GM12878 (cell line): ENCODE results near the gene SHQ1. TPM values are rescaled to one million over a fixed set of nuclear protein-coding genes. Genes with fewer than 3 reads are reported as not detected.

Experiments
- ATAC-seq: fragments of 200-7000 bp; cut with Tn5 transposase; 3 replicates; pipeline ENCODE4 v1.9.1; 2020; ENCODE audit warnings: mild to moderate bottlenecking, moderate library complexity
- BruUV-seq: library from RNA; stranded (reverse); fragments of 400-500 nt; replicated peaks from 2 replicates; lab custom pipeline; 2021; lab: Mats Ljungman, UMichigan
- CTCF ChIA-PET: fragments of 300-600 bp; sonication (Branson Sonifier 250); formaldehyde crosslinking; extraction: SDS; loops from one replicate; lab custom pipeline; 2021; ENCODE audit warnings: inconsistent platforms; lab: Yijun Ruan, JAX
- POLR2A ChIA-PET: fragments of 350-600 bp; formaldehyde crosslinking; extraction: SDS; loops from one replicate; lab custom pipeline; 2021; ENCODE audit warnings: inconsistent platforms; lab: Charles Lee
- RAD21 ChIA-PET: fragments of 300-600 bp; sonication (Branson Sonifier 250); formaldehyde crosslinking; loops from one replicate; lab custom pipeline; 2023; ENCODE audit warnings: antibody characterized with exemption; ENCODE audit not compliant: unreplicated experiment; lab: Charles Lee
- SMC1A ChIA-PET: fragments of 300-600 bp; sonication (Branson Sonifier 250); formaldehyde crosslinking; loops from one replicate; lab custom pipeline; 2023; ENCODE audit not compliant: unreplicated experiment, uncharacterized antibody; lab: Charles Lee
- DNase-seq: peaks from one replicate; pipeline ENCODE4 v3.0.0-alpha.2; 2011; ENCODE audit warnings: low read depth, low spot score
- FAIRE-seq: peaks from 3 replicates; lab custom pipeline; 2011; peaks lifted over from hg19 to GRCh38; lab: Jason Lieb, UNC
- H2AFZ ChIP-seq: 2 replicates; pipeline ENCODE4 v1.6.0; 2011; ENCODE audit warnings: low read depth, low read length, control low read depth; ENCODE audit not compliant: control insufficient read depth
- H3K27ac ChIP-seq: 2 replicates; pipeline ENCODE4 v1.5.1; 2011; ENCODE audit warnings: control low read depth; ENCODE audit not compliant: control insufficient read depth, insufficient read depth
- H3K27me3 ChIP-seq, 2 experiments: replicated peaks in 1 of 2; 2 replicates each; pipeline versions ENCODE4 v1.6.0 to v1.6.1; 2011; ENCODE audit warnings: low read length in 1 of 2; ENCODE audit not compliant: control insufficient read depth in 2 of 2, insufficient read depth in 2 of 2
- H3K36me3 ChIP-seq, 2 experiments: 2 replicates each; pipeline ENCODE4 v1.5.1; 2011; ENCODE audit warnings: low read length in 1 of 2; ENCODE audit not compliant: control insufficient read depth in 2 of 2, insufficient read depth in 2 of 2
- H3K4me1 ChIP-seq: 2 replicates; pipeline ENCODE4 v1.6.1; 2011; ENCODE audit warnings: mild to moderate bottlenecking, low read length, moderate library complexity, mixed read lengths; ENCODE audit not compliant: control insufficient read depth, insufficient read depth
- H3K4me2 ChIP-seq: 2 replicates; pipeline ENCODE4 v1.6.0; 2011; ENCODE audit warnings: control low read depth; ENCODE audit not compliant: control insufficient read depth, insufficient read depth
- H3K4me3 ChIP-seq: fragments of 200-600 bp; sonication (generic); 2 replicates; pipeline ENCODE4 v1.5.1; 2016
- H3K79me2 ChIP-seq: 2 replicates; pipeline ENCODE4 v1.6.0; 2011; ENCODE audit warnings: low read length; ENCODE audit not compliant: control insufficient read depth, insufficient read depth
- H3K9ac ChIP-seq: 2 replicates; pipeline ENCODE4 v1.8.0; 2011; ENCODE audit warnings: low read length, control low read depth, mixed read lengths; ENCODE audit not compliant: control insufficient read depth, insufficient read depth
- H3K9me3 ChIP-seq: replicated peaks from 3 replicates; pipeline ENCODE4 v1.5.1; 2011; ENCODE audit warnings: mild to moderate bottlenecking, low read length; ENCODE audit not compliant: control insufficient read depth, insufficient read depth
- H4K20me1 ChIP-seq: 2 replicates; pipeline ENCODE4 v1.6.0; 2011; ENCODE audit not compliant: control insufficient read depth, insufficient read depth
- BCL3 ChIP-seq: IDR thresholded peaks from 2 replicates; pipeline ENCODE4 v1.6.1; 2011; ENCODE audit warnings: borderline replicate concordance, low read depth, mild to moderate bottlenecking, moderate library complexity, low read length; ENCODE audit not compliant: insufficient read depth, poor library complexity, severe bottlenecking
- HDGF ChIP-seq: fragments of 450-650 bp; IDR thresholded peaks from 2 replicates; pipeline ENCODE4 v1.6.1; 2016; ENCODE audit warnings: antibody characterized with exemption
- IRF3 ChIP-seq: fragments of 450-650 bp; IDR thresholded peaks from 2 replicates; pipeline ENCODE4 v1.6.1; 2014; ENCODE audit warnings: mild to moderate bottlenecking
- JUNB ChIP-seq: IDR thresholded peaks from 2 replicates; pipeline ENCODE4 v1.6.1; 2016; ENCODE audit warnings: antibody characterized with exemption, mild to moderate bottlenecking
- JUND ChIP-seq: IDR thresholded peaks from 2 replicates; pipeline ENCODE4 v1.6.1; 2012; ENCODE audit warnings: low read depth, mild to moderate bottlenecking, low read length, improper control_type of control experiment, moderate library complexity
- NR2C1 ChIP-seq: fragments of 450-650 bp; IDR thresholded peaks from 2 replicates; pipeline ENCODE4 v1.6.1; 2017; ENCODE audit warnings: antibody characterized with exemption, mild to moderate bottlenecking, moderate library complexity
- PAX5 ChIP-seq: IDR thresholded peaks from 2 replicates; pipeline ENCODE4 v1.6.1; 2011; ENCODE audit warnings: low read depth, low read length, borderline replicate concordance
- PML ChIP-seq: IDR thresholded peaks from 2 replicates; pipeline ENCODE4 v1.6.1; 2012; ENCODE audit warnings: low read length, inconsistent platforms
- SUZ12 ChIP-seq: fragments of 200-600 bp; sonication (generic); IDR thresholded peaks from one replicate; pipeline ENCODE4 v1.6.1; 2018; ENCODE audit warnings: antibody characterized with exemption, mild to moderate bottlenecking; ENCODE audit not compliant: unreplicated experiment
- in situ Hi-C: fragments of 300-500 bp; cut with MboI; formaldehyde crosslinking; loops from 9 replicates; pipeline ENCODE4 v1.14.3; 2018; ENCODE audit warnings: mixed read lengths
- intact Hi-C: fragments of 100-400 bp; cut with micrococcal nuclease; formaldehyde crosslinking; loops from one replicate; pipeline ENCODE4 v1.14.2; 2022; ENCODE audit not compliant: unreplicated experiment
- polyA plus RNA-seq, 11 experiments: library from polyadenylated mRNA; depleted of rRNA in 4 of 11; unstranded in 6 of 11; stranded (reverse) in 5 of 11; fragments of >200 nt; fragmentation: Nextera tagmentation in 4 of 11; fragmentation: Illumina TruSeq in 1 of 11; extraction: Ambion mirVana in 4 of 11; extraction: Trizol in 1 of 11; gene quantifications; 1 replicate in 1 of 11; 2 replicates in 10 of 11; pipeline versions ENCODE4 v1.2.1 to v1.2.3, GENCODE V29; 2011 to 2016; ENCODE audit warnings: inconsistent platforms in 2 of 11, missing spikeins in 2 of 11, low read depth in 1 of 11
- total RNA-seq, 4 experiments: library from RNA; depleted of rRNA in 3 of 4; stranded (reverse); fragments of >200 nt in 3 of 4; fragmentation: Illumina TruSeq in 1 of 4; extraction: Trizol in 1 of 4; gene quantifications; 2 replicates each; pipeline versions ENCODE4 v1.2.1 to v1.2.3, GENCODE V29; 2013 to 2021

SHQ1 gene
- total and polyA plus RNA-seq, 10 of the 15 experiments (the other 5 are each of a cell fraction or from before 2014, with no cell fraction given), result 12.6 to 51.7 (median 24.5) TPM

DNA sequence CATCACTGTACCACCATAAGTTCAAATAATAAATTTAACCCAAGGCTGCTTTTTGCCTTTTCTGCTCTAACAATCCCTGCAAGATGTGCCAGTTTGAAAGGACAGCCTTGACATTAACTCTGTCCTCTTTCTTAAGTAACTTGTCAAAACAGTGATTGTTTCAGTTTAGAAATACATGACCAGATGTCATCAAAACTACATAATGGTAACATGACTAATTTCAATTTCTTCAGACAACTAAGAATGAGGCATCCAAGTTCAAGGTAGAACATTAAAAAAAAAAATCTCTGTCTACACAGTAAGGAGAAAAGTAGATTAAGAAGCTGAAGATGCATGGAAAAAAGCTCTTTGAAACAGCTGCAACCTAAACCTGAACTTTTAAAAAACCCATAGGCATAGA is 47.4 kb downstream of the SHQ1 start:
- intact Hi-C loops (no loop called here), in situ Hi-C loops (no loop called here)
- H3K4me1 ChIP-seq, result peaks cover 4% of the 10 kb centered on the region; the same call in 1 of the 2 replicates
- H3K27ac ChIP-seq, result no peak overlapping the region
- ChIA-PET CTCF (interaction anchor here (2.6 kb wide), 1 partner anchor 135 kb away, joined by 10 read pairs; no protein-coding TSS in a partner anchor), SMC1A (interaction anchor here (0.9 to 2.4 kb wide), 6 partner anchors 12 to 135 kb away, joined by 3 to 10 read pairs (median 4); no protein-coding TSS in a partner anchor), RAD21 (interaction anchor here (1.0 kb wide), 1 partner anchor 10 kb away, joined by 3 read pairs; no protein-coding TSS in a partner anchor), POLR2A (no interaction called here)
- TF ChIP-seq JUNB (peak; percentile 23; the same call in 1 of the 2 replicates), SUZ12 (no peak), NR2C1 (no peak), IRF3 (no peak), BCL3 (no peak), PML (no peak), JUND (no peak), PAX5 (no peak), HDGF (no peak)
- no peak overlapping the region for H3K4me2 ChIP-seq
- ATAC-seq, result peak; percentile 36
- H4K20me1 ChIP-seq, result no peaks in the 10 kb centered on the region
- H3K27me3 ChIP-seq, result no peaks in the 10 kb centered on the region
- no peaks in the 10 kb centered on the region for H3K9me3 ChIP-seq
- H2AFZ ChIP-seq, result no peak overlapping the region
- no peak for FAIRE-seq
- no peaks in the 10 kb centered on the region for H3K79me2 ChIP-seq
- no TSS peak for BruUV-seq
- no peak for DNase-seq
- H3K9ac ChIP-seq, result no peak overlapping the region
- peaks cover 0 to 4% of the 10 kb centered on the region in 2 experiments; a peak in 1 of 4 replicates for H3K36me3 ChIP-seq
- no peak overlapping the region for H3K4me3 ChIP-seq
